ENCODE results near the gene PLXNA4.

Gene PLXNA4

DNA sequence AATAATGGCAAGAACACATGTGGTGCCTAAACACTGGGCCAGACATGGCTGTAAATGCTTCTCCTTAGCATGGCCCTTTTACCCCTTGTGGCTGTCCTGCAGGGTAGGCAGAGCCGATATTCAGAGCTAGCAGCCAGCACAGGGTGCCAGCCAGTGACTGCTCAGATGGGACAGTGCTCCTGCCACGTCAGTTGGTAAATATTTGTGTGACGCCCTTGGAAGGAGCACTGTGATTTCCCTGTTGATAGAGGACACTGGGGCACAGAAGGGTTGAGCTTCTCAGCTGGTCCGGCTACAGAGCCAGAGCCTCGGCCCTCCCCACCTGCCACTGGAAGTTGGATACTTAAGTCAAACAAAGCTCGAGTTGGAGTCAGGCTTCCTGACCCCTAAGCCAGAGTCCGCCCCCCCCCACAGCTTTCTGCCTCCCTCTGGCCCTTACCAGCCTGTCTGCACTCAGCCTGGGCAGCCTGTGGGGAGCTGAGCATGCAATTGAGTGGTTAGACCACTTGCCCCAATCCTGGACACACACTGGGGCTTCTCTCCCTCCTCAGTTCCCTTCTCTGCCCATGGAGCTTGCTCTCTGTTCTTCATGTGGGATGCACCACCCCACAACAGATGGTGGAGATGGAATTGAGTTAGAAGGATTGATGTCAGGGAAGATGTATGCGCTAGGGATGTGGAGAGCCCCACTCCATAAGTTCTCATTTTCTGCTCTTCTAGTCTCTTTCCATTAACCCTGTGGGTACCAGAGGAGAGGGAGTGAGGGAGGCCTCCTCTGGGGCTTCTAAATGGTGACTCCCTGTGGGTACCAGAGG, 350.8 kb downstream of the PLXNA4 start:
- no peak for FAIRE-seq

DNA sequence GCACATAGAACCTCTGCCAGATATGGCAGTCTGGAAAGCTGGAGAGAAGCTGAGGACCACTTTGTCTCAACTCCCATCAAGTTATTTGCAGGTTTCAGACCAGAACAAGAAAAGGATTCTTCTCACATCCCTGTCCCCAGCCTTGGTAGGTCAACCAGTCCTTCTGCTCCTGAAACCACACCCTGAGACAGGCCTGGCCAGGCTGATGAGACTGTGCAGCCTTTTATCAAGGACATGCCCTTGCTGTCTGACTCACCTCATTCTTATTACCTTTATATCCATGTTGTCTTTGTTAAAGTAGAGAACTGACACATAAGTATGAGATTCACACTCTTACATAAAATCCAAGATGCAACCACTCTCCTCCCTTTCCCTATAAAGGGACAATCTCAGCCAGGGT, 354.9 kb downstream of the PLXNA4 start:
- no peak for FAIRE-seq

DNA sequence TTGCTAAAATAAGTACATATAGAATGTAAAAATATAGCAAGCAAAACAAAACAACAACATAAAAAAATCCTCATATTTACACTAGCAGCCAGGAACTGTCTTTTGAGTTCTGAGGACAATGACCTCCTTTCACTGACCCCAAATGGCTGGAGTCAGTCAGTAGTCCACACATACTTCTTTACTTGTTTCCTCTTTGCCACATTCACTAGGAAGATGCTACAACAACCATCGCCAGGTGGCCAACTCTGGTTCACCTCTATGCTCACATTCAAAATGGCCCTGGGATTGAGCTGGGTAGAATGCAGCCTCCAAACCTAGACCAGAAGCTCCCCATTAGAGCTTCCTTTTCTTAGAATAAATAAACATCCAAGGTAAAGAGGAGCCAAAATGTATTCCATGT, 356.2 kb downstream of the PLXNA4 start:
- FAIRE-seq, result no peak

DNA sequence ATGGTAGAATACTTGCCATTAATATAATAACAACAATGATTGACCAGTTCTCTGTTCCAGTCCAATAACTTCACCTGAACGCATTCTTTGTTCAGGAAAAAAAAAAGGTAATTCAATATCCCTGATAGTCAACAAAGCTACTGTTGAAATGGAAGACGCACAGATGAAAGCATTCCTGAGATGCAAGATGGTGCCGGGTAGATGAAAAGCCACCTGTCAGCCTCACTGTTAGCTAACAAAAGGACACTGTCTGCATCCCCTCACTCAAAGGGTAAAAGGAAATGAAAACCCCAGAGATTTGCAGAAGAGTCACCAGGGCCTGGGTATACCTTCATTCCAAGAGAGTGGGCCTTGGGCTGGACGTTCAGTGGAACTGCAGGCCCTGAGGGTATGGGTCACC, 357.4 kb downstream of the PLXNA4 start:
- FAIRE-seq, result no peak

DNA sequence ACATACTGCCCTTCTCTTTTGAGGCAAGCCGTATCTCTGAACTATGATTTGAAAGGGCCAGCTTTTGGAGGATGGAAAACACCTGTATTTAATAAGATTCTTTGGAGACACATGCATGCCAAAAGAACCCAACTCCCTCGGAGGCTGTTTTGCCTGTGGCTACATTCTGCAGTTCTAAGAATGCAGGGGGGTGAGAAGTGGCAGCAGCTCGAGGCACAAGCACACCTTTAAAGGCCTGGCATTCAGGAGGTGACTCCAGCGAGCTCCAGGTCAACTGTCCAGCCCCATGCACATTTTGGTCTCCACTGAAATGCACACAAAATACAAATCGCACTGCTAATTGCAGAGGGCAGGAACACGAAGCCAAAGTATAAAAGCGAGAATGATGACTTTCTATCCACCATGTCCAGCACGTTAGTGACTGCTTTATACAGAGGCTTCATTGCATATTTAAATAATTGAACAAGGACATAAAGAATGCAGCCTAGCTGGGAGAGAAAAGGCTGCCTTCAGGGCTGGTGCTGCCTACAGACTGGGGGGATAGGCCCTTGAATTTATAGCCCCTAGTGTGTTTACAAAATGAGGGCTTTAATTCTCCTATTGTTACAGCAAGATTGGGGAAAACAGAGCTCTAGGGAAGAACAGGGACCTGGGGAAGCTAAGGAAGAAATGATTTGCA, 359.3 kb downstream of the PLXNA4 start:
- FAIRE-seq, result no peak

DNA sequence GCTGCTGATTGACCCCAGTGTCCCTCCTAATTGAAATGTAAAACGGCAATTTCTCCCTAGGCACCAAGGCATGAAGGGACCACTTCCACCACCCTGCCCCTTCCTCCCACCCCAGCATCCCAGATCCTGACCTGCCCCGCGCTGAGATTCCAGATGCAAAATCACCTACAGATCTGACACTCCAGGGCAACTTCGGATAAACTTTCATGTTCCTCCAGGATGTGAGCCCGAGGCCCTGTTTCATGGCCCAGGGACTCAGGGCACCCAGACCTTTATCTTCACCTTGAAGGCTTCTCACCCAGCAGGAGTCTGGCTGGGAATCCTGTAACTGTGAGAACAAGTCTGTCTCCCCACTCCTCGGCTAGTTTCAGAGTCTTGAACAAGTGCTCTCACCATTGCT, 361.8 kb downstream of the PLXNA4 start:
- no peak for FAIRE-seq

DNA sequence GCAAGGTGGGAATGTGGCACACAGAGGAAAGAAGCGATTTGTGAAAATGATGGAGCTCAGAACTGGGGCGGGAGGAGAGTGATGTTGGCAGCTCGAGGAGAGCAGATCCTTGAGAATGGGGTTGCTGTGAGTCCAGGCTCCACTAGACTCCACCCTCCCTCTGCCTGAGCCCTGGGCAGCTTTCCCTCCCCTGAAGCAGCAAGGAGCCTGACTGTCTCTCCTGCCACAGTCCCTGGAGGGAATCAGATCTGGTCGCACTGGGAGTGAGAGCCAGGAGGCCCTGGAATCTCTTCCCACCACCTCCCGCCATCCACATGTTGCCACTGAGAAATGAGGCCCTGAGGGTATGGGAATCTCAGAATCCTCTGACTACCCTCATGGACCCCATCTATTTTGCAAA, 362.7 kb downstream of the PLXNA4 start:
- FAIRE-seq, result no peak

DNA sequence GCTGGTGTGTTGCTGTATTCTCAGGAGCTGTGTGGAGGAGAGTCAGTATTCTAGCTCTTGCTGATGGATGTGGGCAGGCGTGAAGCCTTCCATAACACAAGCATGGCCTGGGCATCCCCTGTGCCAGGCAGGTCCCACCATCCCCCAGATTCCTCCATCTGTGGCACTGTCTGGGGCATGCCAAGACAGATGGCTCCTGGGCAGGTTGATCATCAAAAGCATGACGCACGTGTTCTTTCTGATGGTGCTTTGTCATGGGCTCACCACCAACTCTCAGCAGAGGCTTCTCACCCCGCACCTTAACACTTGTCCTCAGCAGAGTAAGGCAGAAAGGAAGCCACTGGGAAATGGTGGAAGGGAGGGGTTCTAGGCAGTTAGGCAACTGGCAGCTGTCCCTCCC, 364.3 kb downstream of the PLXNA4 start:
- no peak for FAIRE-seq

DNA sequence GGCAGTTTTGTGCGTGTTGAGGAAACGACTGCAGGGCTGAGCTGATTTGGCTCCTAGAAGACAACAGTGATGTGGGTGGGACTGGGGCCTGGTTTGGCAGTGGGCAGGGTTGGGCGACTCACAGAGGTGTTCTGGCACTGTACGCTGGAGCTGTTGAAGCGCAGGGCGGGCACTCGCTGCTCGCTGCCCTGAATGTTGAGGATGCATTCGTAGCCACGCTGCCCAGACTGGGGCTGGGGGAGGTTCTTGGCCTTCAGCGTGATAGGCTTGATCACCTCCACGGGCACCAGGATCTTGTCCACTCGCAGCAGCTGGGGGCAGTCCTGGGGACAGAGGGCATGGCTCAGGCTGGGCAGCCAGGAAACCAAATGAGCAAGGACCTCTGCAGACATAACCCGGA, 365.4 kb downstream of the PLXNA4 start:
- FAIRE-seq, result no peak

DNA sequence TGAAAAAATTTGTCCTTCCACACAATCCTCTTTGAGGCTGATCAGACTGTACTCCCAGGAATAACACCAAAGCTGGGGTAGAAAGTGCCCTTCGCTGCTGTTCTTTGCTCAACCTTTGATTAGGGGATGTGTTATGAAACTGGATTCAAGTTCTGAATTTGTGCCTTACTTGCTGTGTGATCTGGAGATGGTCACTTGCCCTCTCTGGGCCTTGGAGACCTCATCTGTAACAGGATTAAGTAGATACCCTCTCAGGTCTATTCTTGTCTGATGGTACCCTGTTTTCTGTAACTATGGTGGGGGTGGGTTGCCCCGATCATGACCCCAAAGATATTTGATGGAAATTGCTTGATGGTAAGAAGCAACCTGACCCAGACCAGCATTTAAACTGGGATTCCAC, 368.5 kb downstream of the PLXNA4 start:
- no peak for FAIRE-seq

DNA sequence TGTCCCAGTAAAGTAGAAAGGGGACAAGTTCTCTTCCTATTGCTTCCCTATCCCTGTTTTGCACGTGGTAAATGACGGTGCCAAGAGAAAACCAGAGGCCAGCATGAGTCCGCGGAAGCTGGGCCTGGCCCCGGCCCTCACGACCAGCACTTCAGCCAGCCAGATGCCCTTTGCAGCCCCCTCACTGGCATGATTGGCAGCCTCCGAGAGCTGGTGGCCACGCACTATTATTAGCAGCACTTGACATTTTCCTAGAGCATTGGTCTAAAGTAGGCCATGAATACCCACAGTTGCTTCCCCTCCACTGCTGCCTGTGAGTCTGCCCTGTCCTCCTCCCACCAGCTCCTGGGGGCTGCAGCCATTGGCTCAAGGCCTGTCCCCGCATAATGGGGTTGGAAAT, 369.1 kb downstream of the PLXNA4 start:
- FAIRE-seq, result no peak

DNA sequence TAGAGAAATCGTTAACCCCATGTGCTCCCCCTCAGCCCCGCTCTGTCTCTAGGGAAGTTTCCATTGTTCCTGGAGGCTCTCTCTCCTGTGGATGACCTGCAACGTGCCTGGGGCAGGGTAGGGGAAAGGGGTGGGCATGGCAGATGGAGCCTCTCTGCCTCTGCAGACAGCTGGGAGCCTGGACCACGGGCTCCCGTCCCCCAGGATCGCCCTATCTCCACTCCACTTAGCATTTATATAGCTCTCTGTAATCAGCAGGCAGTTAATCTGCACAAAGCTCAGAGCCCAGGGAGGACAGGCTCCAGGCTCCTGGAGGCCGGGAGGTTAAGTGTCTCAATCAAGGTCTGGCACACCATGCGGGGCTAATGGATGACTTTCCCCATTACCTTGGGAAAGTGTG, 369.7 kb downstream of the PLXNA4 start:
- FAIRE-seq, result no peak

DNA sequence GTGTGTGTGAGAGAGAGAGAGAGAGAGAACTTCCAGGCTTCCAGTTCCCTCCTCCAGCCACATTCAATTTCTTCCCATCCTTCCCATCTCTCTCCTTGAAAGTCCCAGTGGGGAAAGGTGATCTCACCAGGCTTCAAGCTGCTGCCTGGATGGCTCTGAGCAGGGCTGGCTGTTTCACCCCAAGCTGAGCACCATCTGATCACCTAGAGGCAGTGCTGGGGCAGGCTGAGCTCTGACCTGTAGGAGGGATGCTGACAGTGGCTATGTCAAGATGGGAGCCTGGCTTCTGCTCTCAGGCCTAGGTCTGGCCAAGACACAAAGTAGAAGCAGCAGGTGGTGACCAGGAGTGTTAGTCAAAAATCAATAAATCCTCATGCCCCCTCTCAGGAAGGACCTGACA, 370.8 kb downstream of the PLXNA4 start:
- no peak for FAIRE-seq

DNA sequence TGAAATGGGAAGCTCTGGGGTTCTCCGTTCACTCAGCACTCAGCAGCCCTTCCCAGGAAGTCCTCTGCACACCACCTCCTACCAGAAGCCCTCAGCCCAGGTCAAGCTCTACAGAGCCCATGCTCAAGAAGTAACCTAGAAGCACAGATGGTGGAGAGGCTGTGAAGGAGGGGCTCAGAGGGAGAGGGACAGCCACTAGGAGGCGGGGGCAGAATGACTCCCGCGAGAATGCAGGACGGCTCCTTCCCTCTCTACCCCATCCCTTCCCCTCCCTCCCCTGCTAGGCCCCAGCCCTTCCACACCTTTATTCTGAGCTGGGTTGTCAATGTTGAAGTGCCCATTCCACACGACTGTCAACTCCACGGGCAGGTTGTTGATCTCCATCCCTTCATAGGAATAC, 373.2 kb downstream of the PLXNA4 start:
- FAIRE-seq, result no peak

DNA sequence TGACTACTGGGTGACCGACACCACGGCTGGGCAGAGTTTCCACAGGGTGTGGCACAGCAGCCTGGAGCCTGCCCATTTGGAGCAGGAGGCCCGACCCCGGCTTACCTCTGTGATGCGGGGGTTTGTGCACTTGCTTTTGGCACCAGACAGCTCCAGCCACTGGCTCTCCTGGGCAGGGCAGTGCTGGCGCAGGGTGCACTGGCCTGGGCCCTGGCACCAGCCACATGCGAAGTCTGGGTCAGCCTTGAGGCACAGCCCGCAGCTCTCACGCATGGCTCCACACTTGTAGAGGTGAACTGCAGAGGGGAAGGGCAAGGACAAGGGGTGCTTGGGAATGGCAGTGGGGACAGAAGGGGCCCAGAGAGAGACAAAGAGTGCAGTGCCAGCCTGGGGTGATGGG, 373.7 kb downstream of the PLXNA4 start:
- FAIRE-seq, result no peak

DNA sequence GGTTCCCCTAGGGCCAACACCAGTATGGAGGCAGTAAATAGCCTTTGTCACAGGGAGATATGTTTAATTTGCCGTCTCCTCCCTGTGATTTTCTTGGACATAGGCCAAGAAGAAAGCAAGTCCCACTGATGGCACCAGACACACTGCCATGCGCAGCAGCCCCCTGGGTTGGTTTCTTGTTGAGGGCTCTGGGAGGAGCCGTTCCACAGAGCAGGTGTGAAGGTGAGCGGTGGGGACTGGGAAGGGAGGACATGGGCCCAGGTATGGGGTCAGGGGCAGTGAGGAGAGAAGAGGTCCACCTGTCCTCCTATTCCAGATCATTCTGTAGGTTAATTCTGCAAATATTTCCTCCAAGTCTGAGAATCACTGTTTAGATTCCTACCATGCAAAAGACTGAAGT, 376.1 kb downstream of the PLXNA4 start:
- no peak for FAIRE-seq

DNA sequence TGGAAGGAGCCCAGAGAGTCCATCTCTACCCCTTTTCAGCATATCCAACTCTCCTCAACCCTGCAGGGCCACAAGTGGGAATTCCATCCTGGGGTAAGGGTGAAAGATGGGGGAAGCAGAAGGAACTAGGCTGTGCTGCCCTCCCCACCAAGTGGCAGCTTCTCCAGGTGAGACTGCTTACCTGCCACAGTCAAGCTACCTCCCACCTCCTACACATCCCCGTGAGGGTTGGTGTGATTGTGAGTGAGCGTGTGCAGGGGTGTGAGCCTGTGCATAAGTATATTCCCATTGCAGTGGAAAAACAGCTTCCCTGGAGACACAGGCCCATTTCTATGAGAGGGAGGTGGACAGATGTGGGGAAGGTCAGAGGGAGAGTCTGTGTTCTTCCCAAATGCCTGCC, 376.6 kb downstream of the PLXNA4 start:
- FAIRE-seq, result no peak

DNA sequence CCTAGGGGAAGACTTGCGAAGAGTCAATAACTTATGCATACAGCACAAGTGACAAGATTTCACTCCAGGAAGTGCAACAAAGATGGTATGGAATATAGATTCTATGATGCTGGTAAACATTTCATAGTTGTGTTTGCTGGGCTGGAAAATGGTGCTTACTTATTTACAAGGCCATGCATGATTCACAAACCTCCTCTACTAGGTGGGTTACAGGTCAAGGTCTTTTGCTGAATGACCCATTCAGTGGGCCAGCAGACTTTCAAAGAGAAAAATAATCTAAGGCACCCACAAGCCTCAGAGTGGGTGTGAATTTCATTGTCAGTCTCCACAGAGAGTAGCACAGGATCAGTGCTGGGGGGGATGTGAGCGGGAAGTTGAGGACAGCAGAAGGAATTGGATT, 378.5 kb downstream of the PLXNA4 start:
- FAIRE-seq, result no peak

DNA sequence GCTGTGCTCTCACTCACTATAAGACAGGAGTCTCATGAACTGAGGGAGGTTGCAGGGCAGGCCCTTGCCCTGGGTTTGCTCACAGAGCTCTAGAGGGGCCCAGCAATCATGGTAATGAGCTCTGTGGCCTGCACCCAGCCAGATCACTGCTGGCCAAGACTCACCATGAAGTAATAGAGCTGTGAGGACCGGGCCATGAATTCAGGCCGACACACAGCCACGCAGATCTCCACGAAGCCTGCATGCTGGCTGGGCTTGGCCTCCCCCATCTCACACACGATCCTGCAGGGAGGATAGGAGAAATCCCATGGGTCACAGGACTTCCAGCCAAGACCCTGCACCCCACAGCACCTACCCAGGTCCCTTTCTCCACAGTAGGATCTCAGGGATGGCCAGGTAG, 382.4 kb downstream of the PLXNA4 start:
- FAIRE-seq, result no peak

DNA sequence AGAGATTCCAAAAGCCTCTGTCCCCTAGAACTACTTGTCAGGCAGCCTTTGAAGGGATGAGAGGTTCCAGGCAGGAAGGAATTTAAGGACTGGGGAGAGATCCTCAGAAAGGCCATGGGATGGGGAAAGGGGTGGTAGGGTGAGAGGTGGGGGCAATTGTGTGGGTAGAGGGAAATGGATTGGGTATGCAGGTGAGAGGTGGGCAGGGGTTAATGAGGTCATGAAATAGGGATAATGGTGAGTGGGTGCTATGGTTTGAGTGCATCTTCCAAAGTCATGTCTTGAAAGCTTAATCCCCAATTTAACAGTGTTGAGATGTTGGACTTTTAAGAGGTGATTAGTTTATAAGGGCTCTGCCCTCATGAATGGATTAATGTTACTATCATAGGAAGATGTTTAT, 383.5 kb downstream of the PLXNA4 start:
- FAIRE-seq, result no peak

DNA sequence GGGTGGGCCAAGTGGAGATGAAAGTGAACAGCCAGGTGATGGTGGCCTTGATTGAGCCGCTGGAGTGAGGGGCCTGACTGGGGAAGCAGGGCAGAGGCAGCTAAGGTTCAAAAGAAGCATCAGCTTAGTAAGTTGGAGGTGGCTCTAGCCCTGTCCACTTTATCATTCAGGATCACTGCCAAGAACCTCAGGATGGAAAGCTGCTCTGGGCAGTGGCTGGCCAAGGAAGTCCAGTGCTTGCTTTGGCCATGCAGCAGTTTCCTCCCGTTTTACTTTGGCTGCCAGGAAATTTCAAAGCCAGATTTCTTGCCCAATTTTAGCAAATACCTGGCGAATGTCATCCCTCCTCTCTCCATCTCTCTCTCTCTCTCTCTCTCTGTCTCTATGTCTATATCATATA, 384.9 kb downstream of the PLXNA4 start:
- no peak for FAIRE-seq

DNA sequence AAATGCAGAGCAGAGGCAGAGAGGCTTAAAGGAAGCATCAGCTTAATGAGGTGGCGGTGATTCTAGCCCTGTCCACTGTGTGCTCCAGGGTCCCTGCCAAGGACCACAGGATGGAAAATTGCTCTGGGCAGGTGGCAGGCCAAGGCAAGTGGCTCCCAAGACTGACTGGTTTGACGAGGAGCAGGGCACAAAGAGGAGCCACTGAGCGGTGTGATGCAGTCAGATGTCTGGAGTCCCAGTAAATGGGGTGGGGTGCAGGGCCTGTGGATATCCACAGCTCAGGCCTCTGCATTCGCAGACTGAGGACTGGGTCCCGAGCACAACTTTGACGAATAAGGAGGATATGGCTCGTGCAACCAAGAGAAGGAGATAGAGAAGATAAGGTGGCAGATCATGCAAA, 385.6 kb downstream of the PLXNA4 start:
- FAIRE-seq, result no peak

DNA sequence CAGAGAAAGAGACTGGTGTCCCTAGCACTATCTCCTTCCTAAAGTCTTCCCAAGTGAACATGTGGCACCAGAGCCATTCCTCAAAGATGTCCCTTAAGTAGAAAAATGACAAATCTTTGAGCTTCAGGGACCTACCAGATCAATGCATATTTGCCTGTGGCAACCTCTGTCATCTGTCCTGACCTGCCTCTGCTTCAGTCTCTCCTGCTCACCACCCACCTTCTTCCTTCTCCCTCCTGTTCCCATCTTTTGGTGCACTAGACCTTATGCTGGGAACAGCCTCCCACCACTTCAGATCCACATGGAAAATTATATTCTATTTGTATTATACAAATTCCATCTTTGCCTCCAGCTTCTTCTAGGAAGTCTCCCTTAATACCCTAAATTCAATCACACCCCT, 386.4 kb downstream of the PLXNA4 start:
- no peak for FAIRE-seq

DNA sequence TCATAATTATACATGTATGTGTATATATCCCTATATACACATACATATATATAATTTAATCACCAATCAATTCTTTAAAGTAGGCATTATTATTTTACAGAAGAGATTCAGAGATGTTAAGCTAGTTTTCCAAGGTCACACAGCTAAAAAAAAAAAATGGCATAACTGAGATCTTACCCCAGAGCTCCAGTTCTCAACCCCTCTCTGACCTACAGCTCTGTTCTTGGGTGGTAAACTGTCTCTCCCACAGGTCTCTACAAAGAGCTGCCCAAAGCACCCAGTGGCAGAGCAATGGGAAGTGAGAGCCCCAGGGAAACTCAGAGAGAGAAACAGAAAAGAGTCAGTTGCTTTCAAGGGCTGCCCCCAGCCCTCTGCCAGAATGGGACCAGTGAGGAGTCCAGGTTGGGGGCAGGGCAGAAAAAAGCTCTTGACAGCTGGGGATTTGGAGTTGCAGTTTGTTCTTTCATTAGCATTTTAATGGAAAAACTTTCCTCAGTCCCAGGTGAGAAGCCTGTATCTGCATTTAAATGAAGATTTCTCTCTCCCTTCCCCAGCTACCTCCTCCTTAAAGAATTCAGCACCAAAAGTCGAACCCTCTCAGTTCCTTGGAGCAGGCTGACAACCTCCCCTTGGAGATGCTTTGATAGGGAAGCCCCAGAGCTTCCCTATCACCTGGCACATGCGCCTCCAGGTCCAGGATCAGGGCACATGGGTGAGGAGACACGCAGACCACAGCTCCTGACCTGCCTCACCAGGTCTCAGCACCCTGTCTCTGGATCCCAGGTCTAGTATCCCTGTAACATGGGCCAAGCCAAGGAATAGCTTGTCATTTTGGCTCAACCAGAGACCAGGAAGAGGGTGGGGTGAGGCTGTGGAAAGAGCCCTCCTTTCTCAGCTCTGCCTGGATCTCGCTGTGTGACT, 388.1 kb downstream of the PLXNA4 start:
- FAIRE-seq, result no peak
